Putamen (tissue), 1 donor: ENCODE measurements around the gene CACNA1B.
"Not testable (repeated sequence)": the region's sequence is repeated elsewhere in the genome, so short reads cannot be mapped to it uniquely, and the experiment has no call there.

Experiments
- DNase-seq: peaks from one replicate; pipeline ENCODE4 v3.0.0-alpha.2; 2016; ENCODE audit warnings: low spot score

Gene CACNA1B

DNA sequence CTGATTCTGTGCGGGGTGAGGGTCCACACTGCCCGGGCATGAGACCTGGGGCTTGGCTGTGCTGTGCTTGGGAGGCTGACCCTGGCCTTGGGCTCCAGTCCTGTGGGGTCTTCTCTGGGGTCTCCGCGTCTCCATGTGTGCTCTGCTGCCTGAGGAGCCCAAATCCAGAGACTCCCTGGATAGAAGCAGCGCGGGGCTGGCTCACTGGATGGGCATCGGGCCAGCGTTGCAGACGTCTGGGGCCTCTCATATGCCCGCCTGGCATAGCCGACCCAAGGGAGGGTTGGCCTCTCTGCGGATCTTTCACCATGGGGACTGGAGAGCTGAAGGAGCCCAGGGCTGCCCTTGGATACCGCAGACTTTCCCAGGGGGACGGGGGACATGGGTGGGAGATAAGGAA lies 12.4 kb downstream of the CACNA1B start:
- not testable (repeated sequence) for DNase-seq

DNA sequence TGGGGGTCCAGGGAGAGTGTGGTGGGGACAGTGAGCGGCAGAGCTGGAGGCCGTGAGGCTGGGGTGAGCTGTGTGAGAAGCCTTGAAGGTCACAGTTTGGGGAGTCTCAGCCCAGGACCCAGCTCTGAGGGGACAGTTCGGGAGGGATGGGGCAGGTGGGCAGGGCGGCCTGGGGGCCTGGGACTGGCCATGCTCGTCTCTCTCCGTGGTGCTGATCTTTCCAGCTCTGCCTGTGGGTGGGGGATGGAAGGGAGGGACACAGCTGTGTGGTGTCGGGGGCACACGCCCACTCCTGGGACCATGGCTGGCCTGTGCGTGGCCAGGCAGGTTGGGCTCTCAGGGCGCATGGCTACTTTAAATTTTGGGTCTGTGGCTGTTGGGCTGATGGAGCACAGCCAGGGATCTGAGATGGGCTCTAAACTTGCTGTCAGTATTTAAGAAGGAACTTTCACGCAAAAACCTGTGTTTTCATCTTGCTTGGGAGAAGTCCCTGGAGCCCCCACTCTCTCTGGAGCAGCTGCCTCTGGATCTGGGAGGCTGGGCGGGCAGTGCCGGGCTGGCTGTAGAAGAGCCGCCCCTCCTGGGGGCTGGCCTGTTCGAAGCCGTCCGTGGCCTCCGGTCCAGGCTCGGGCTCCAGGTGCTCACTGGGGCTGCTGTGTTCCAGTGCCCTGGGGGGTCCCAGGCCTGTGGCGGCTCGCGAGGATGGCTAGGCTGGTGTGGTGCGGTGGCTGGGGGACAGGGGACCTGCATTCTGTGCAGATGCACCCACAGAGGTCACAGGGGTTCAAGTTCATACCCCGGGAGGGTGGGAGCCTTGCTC lies 13.4 kb downstream of the CACNA1B start:
- not testable (repeated sequence) for DNase-seq

DNA sequence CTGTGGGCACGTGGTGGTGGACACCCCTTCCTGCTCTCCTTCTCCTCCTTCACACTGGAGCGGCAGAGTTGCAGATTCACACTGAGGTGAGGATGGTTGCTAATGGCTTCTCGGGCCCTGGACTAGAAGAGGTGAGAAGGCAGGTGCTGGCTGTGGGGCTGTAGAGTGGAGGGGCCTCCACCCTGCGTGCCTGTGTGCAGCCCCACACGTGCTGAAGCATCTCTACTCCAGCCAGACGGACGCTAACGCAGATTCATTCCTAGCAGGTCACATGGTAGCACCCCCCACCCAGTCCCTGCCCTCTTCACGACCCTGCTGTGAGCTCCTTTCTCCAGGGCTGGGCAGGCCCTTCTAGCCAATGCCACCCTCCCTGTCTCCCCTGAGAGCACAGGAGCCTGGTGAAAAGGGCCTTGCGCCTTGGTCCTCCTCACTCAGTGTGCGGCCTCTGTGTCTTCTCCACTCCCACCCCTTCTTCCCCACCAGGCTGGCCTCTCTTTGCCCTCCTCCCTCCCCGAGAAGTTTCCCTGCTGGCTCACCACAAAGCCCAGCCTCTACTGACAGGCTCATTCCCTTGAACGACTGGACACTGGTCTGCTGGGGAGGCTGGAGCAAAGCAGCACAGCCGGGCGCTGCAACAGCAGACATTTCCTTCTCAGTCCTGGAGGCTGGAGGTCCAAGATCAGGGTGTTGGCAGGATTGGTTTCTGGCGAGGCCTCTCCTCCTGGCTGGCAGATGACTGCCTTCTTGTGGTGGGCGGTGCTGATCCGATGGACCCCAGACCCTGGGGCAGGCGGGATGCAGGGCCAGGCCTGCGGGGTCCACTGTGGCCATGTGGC lies 14.2 kb downstream of the CACNA1B start:
- no peak for DNase-seq

DNA sequence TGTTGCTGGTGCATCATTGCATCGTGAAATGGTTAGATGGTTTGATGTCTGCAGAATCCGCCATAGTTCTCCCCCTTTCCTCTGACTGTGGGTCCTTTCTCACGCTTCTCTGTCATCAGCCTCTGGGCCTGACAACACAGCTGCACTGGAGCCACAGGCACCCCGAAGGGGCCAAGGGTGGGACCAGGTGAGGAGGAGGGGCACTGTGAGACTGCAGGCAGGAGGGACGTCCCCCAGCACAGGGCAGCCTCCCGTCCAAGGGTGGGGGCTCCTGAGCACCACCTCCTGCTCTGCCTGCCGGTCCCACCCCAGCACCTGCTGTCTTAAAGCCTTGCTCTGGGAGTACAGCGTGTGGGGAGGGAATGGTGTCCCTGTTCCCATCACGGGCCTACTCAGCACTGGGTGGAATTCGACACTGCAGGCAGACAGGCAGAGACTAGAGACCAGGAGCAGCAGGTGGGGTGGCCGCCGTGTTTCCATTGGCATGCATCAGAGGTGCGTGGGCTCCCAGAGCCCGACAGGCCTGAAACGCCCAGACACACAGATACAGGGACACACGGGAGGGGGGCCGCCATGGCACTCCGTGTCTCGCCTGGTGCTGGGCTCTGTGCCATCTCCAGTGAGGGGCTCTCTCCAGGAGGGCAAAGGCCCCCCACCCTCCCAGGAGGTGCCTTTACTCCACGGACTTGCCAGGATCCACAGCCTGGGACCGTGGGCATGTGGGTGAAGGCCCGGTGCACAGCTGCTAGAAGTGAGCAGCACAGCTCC lies 15.0 kb downstream of the CACNA1B start:
- no peak for DNase-seq

DNA sequence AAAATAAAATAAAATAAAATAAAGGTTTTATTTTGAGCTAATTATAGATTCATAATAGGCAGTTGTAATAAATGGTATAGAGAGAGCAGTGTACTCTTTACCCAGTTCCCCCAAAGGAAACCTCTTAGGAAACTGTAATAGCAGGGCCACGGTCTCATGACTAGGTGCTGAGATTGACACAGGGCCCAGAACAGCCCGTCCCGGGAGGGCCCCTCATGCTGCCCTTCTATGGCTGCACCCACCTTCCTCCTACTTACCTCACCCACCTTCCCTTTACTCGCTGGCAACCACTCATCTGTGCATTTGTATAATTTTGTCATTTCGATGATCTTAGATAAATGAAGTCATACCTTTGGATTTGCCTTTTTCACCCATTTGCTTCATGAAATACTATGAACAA lies 16.1 kb downstream of the CACNA1B start:
- DNase-seq, result peak; percentile 45

DNA sequence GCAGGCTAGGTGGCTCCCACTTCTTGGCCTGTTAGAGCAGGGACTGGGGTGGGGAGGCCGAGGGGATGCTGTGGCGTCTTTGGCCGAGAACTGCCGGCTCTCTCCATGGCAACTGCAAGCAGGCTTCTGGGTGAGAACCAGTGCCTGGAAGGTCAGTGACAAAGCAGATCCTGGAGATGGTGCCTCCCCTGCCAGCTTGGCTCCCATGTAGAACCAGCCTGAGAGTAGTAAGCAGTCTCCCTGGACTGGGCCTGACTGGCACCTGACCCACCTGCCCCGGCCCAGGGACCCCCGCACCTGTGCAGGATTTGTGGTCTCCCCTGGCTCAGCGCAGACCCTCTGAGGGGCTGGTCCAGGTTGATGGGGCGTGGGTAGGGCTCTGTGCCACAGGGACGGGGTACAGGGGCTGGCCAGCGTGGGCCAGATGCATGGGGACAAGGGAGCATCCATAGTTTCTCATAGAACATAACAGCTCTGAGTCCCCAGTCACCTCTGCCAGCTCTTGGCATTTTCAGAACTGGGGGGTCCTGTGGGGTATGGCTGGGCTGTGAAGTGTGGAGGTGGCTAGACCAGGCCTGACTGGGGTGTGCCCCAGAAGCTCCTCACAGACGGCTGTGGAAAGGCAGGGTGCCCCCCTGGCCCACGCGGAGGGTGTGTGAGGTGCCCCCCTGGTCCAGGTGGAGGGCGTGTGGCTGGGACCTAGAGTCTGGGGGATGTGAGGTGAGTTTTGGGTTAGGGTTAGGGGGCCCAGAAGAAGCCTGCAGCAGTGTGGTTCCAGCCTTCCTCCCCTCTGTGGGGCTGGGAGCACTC lies 22.2 kb downstream of the CACNA1B start:
- DNase-seq, result no peak

DNA sequence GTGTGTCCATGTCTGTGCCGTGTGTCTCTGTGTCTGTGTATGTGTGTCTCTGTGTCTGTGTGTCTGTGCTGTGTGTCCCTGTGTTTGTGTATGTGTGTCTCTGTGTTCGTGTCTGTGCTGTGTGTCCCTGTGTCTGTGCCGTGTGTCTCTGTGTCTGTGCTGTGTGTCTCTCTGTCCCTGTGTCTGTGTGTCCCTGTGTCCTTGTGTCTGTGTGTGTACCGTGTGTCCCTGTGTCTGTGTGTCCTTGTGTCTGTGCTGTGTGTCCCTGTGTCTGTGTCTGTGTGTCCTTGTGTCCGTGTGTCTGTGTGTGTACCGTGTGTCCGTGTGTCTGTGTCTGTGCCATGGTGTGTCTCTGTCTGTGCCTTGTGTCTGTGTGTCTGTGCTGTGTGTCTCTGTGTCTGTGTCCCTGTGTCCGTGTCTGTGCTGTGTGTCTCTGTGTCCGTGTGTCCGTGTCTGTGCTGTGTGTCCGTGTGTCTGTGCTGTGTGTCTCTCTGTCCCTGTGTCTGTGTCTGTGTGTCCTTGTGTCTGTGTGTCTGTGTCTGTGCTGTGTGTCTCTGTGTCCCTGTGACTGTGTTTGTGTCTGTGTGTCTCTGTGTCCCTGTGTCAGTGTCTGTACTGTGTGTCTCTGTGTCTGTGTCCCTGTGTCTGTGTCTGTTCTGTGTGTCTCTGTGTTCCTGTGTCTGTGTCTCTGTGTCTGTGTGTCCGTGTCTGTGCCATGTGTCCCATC lies 23.2 kb downstream of the CACNA1B start:
- DNase-seq, result no peak

DNA sequence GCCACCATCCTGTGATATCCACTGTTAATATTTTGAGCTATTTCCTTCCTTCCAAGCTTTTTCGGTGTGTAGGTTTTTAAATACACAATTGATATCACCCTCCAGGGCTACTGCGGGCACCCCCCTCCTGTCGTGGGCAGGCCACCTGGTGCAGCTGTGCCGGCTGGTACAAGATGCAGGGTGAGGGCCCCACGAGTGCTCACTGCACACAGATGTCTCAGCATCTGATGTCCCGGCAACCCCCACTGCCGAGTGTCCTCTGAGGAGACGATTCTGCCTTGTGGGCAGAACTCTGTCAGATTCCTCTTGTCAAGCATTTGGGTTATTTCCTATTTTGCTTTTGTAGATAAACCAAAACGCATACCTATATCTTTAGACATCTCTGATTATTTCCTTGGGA lies 25.1 kb downstream of the CACNA1B start:
- no peak for DNase-seq

DNA sequence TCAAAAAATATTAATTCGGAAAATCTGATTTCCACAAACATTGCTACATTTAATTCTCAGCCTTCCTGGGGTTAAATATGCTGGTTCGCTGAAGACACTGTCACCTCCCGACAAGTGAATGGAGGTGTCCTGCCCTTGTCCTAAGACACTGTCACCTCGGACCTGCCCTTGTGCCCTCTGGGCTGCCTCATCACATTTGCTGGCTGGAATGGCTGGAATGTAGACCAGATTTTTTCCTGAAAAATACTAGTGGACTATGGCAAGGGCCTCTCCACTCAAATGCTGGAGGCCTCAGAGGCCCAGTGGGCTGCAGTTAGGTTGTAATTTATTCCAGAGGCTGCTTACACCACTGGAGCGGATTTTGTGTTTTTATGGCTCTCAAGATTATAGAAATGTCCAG lies 28.2 kb downstream of the CACNA1B start:
- DNase-seq, result no peak

DNA sequence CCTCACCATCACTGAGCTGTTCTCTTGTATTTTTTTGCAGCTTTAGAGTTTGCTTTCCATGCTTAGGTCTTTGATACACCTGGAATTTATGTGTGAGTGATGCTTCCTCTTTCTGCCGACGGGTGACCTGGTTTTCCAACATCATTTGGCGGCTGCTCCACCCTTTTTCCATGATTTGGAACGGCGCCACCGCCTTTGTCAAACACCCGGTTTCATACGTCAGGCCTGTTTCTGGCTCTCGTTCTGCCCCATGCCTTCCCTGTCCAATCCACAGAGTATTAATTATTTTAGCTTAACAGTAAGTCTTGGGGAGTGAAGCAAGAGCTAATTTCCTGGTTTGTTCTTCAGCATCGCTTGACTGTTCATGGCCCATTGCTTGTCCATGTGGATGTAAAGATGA lies 30.2 kb downstream of the CACNA1B start:
- peak; percentile 28 for DNase-seq

DNA sequence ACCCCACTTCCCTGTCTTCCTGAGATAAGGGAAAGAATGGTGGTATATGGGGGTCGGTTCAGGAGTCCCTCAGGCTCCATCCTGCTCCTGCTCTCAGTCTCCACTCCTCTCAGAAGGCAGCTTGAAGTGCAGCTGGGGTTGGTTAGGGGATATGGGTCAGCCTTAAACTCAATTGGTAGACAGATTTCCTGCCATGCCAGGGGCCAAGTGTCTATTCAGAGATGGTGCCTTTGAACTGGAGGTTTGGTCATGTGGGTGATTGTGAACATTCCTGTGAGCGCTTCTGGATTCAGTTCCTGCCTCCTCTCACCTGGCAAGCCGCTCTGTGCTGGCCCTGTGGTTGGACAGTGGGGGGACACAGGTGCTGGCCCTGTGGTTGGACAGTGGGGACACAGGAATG lies 35.1 kb downstream of the CACNA1B start:
- DNase-seq, result no peak

DNA sequence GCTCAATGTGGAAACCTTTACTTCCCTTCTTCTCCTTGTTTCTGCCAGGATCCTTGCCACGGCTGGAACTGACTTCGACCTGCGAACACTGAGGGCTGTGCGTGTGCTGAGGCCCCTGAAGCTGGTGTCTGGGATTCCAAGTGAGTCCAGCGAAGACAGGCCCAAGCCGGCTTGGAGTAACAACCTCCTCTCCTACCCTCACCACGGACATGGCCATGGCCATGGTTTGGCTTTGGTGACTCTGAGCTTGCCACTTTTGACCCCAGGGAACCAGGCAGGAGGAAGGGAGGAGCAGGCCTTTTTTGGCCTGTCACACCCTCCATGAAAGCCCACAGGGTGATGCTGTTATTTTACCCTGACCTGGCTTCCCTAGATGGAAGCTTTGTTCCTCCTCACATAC lies 35.5 kb downstream of the CACNA1B start:
- DNase-seq, result no peak

DNA sequence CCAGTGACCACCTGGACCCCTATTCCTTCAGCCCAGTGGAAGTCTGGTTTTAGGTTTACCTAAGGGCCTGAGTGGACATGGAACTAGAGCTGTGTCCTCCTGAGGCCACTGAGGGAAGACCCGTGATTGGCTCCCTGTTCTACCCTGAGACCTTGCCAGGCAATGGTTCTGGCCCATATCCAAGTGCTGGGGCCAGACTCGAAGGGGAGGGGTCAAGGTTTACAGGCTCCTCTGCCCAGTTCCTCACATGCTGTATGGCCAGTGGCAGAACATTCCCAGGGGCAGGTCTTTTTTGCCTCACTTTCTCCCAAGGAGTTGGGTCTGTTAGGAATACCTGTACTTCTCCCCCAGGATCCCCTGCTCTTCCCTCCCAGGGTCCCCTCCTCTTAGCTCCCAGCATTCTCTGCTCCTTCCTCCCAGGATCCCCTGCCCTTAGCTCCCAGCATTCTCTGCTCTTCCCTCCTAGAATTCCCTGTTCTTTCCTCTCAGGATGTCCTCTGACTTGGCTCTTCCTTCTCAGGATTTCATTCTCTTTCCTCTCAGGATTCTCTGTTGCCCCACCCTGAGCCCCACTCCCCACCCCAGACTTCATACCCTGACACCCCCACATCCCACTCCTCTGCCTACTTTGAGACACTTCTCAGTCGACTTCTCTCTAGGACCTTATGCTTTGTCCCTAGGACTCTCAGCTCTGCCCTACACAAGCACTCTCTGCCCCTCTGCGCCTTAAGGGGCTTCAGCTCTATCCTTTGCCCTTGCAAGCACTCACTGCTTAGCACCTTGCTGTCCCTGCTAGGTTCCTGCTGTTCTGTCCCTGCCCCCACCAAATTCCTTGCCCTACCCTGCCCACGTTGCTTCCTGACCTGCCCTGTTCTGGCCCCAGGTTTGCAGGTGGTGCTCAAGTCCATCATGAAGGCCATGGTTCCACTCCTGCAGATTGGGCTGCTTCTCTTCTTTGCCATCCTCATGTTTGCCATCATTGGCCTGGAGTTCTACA lies 36.5 kb downstream of the CACNA1B start:
- no peak for DNase-seq

DNA sequence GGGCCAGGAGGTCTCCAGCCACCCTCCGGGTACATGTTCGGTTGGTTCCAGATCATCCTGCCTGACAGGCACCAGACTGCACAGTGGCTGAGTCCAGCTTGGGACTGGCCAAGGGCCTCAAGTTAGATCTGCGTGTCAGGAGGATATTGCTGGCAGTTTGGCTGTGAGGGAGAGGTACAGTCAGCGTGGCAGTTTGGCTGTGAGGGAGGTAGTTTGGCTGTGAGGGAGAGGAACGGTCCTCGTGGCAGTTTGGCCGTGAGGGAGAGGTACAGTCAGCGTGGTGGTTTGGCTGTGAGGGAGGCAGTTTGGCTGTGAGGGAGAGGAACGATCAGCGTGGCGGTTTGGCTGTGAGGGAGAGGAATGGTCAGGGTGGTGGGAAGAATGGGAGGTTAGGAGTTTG lies 39.0 kb downstream of the CACNA1B start:
- no peak for DNase-seq

DNA sequence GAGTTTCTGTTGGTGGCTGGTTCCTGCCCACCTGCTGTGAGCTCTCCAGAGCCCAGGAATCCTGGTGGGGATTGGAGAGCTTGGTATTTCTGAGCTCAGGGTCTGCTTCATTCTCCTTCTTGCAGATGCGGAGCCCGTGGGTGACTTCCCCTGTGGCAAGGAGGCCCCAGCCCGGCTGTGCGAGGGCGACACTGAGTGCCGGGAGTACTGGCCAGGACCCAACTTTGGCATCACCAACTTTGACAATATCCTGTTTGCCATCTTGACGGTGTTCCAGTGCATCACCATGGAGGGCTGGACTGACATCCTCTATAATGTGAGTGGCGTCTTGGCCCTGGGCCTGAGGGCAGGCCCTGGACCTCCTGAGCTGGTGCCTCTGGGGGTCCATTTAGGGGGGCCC lies 39.5 kb downstream of the CACNA1B start:
- no peak for DNase-seq

DNA sequence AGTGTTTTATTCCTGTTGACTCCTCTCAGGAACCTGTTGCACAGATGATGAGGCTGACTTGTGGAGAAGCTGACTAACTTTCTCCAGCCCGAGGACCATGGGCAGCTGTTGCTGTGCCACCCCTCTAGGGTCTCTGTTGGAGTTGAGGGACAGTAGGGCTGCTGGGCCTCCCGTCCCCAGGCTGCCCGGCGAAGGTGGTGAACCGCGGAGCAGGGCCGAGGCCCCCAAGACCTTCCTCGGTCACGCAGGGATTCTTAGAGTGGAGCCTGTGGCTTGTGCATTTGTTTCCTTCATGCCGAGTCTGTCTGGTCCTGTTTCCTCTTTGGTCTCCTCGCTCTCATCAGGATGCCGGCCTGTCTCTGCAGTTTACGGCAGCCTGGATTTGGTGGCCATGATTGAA lies 40.2 kb downstream of the CACNA1B start:
- no peak for DNase-seq

DNA sequence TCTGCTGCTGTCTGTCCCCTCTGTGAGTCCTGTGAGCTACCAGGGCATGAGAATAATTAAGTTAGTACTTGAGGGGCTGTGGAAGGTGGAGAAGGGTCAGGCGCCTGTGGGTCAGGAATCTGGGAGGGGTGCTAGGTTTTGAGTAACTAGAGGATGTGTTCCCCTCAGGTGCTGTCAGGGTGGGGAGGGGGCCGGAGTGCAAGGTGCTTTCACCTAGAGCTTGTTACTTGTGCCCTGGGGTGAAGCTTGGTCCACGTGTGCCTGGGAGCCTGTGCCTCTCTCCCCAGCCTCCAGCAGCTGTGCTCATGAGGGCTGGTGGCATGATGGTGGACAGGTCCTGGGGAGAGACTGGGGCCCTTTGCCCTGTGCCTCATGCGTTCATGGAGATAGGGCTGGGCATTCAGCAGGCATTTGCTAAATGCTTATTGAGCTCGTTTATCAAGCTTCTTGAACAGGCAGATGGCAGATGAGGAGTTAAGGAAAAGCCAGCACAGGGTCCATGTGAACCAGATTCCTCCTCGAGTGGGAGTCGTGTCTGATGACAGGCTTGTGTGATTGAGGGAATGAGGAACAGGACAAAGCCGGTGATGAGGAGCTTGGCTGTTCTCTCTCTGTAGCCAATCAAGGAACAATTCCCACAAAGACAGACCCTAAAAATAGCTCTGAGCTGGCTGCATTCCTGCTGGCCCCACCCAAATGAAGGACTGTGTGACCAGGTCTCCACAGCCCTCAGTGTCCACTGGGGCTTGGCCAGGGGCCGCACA lies 40.9 kb downstream of the CACNA1B start:
- no peak for DNase-seq

DNA sequence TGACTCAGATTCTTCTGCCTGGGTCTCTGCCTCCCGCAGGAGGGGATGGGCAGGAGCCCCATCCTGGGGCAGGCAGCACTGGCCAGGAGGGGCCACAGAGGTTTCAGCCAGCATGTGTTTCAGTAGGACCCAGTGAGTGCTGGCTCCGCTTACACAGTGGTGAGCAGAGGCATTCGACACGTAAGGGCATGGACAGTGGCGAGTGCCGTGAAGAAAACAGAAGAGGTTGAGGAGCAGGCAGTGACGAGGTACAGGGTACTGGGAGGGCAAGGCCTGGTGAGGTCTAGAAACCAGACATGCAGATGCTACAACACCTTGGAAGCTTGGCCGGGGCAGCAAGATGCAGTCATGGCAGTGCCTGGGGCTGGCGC lies 41.5 kb downstream of the CACNA1B start:
- no peak for DNase-seq

DNA sequence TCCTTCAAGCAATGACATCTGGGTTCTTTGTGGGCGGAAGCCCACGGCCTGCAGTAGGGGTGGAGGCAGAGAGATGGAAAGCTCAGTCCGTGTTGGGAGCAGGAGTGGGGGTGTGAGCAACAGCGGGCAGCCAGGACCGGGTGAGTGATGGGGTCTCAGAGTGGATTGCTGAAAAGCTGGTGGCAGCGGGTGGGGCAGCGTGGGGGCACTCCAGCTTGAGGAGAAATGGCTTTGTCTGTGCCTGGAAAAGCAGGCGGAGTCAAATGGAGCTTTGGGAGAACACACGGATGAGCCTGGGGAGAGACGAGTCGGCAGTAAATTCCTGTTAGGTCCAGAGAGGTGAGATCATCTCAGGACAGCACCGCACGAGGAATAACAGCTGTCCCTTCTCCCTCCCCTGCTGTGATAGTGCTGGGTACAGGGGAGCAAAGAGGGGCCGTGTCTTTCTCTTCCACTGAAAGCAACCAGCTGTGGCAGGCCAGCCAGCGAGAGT lies 42.1 kb downstream of the CACNA1B start:
- no peak for DNase-seq
